DOHH2 (cell line): ENCODE results near the gene BPIFA3.

Experiments
- H3F3A ChIP-seq: fragments of 200-600 bp; sonication (generic), shearing (Covaris generic); 2 replicates; pipeline ENCODE4 v1.6.0; 2016; ENCODE audit warnings: antibody characterized with exemption, mild to moderate bottlenecking; ENCODE audit not compliant: control insufficient read depth, insufficient read depth
- H3K27ac ChIP-seq: fragments of 200-600 bp; sonication (generic); 2 replicates; pipeline ENCODE4 v1.5.1; 2014; ENCODE audit warnings: low read depth, mild to moderate bottlenecking, low read length, moderate library complexity
- H3K27me3 ChIP-seq: fragments of 200-600 bp; sonication (generic); 2 replicates; pipeline ENCODE4 v1.6.1; 2014; ENCODE audit warnings: mild to moderate bottlenecking, low read length, mixed read lengths; ENCODE audit not compliant: control insufficient read depth
- H3K36me3 ChIP-seq: fragments of 200-600 bp; sonication (generic); 2 replicates; pipeline ENCODE4 v1.6.1; 2014; ENCODE audit warnings: mild to moderate bottlenecking, low read length, moderate library complexity, mixed read lengths; ENCODE audit not compliant: control insufficient read depth
- H3K4me1 ChIP-seq: fragments of 200-600 bp; sonication (generic); 2 replicates; pipeline ENCODE4 v1.6.1; 2014; ENCODE audit warnings: mild to moderate bottlenecking, low read length, mixed read lengths; ENCODE audit not compliant: control insufficient read depth
- H3K4me2 ChIP-seq: fragments of 200-600 bp; sonication (generic); 2 replicates; pipeline ENCODE4 v1.6.0; 2014; ENCODE audit warnings: mild to moderate bottlenecking, low read length, moderate library complexity
- H3K4me3 ChIP-seq: fragments of 200-600 bp; sonication (generic); 2 replicates; pipeline ENCODE4 v1.5.1; 2014; ENCODE audit warnings: mild to moderate bottlenecking, low read length, mixed read lengths
- H3K79me2 ChIP-seq: fragments of 200-600 bp; sonication (generic); 2 replicates; pipeline ENCODE4 v1.6.1; 2014; ENCODE audit warnings: mild to moderate bottlenecking, low read length, mixed read lengths; ENCODE audit not compliant: control insufficient read depth
- H3K9me2 ChIP-seq: fragments of 200-600 bp; sonication (generic); replicated peaks from 2 replicates; pipeline ENCODE4 v1.6.1; 2014; ENCODE audit warnings: mild to moderate bottlenecking, low read length, mixed read lengths; ENCODE audit not compliant: control insufficient read depth
- H3K9me3 ChIP-seq: fragments of 200-600 bp; sonication (generic); 2 replicates; pipeline ENCODE4 v1.6.1; 2014; ENCODE audit warnings: antibody characterized with exemption, low read length, mixed read lengths; ENCODE audit not compliant: control insufficient read depth, insufficient read depth
- H4K20me1 ChIP-seq: fragments of 200-600 bp; sonication (generic); 2 replicates; pipeline ENCODE4 v1.6.0; 2014; ENCODE audit warnings: low read depth, mild to moderate bottlenecking, antibody characterized with exemption, low read length, moderate library complexity; ENCODE audit not compliant: control insufficient read depth, insufficient read depth
- CTCF ChIP-seq: fragments of 200-600 bp; sonication (generic); IDR thresholded peaks from one replicate; pipeline ENCODE4 v1.5.1; 2014; ENCODE audit warnings: antibody characterized with exemption, mild to moderate bottlenecking, low read depth, low read length; ENCODE audit not compliant: poor library complexity, severe bottlenecking
- EZH2phosphoT487 ChIP-seq: fragments of 200-600 bp; sonication (generic); IDR thresholded peaks from 2 replicates; pipeline ENCODE4 v1.6.1; 2017; ENCODE audit warnings: borderline replicate concordance, mild to moderate bottlenecking, antibody characterized with exemption, low read length, moderate library complexity, mixed read lengths

The BPIFA3 gene

DNA sequence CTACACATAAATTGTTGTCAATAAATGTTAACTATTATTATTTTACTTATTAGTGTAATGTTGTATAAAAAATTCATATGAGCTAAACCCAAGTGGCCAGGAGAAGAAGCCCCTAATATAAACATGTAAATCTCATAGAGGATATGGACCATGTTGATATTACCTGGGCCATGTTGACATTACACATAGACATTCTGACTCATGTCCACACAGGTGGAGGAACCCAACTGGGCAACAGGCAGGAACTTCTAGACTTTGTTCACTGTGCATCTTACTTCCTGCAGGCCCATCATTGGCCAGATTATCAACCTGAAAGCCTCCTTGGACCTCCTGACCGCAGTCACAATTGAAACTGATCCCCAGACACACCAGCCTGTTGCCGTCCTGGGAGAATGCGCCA lies 42.0 kb upstream of the BPIFA3 start:
- Histone ChIP-seq H3K4me3 (no peak overlapping the region), H3K79me2 (no peaks in the 10 kb centered on the region), H3K36me3 (no peaks in the 10 kb centered on the region), H3F3A (no peaks in the 10 kb centered on the region), H3K9me2 (no peaks in the 10 kb centered on the region), H3K27ac (no peak overlapping the region), H3K4me2 (no peak overlapping the region), H3K9me3 (no peaks in the 10 kb centered on the region), H4K20me1 (no peaks in the 10 kb centered on the region), H3K27me3 (no peaks in the 10 kb centered on the region), H3K4me1 (no peaks in the 10 kb centered on the region)
- no peak for TF ChIP-seq CTCF

DNA sequence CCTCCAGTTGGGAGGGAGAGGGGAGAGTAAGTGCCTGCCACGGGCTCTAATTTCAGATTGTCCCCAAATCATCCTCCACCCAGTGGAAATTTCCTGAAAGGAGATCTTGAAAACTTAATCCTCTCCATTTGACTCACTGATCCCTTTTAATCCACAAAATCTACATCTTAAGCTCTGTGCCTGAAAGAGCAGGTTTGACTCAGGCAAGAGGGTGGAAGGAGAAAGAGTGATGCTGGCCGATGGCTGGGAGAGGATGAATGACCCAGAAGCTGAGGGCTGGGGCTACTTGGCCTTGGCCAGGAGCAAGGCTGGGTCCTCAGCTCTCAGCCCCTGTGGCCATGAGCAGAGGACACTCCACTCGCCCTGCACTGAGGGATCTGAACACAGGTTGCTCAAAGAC lies 41.1 kb upstream of the BPIFA3 start:
- Histone ChIP-seq H3K4me3 (no peak overlapping the region), H3K9me3 (no peaks in the 10 kb centered on the region), H3K4me1 (no peaks in the 10 kb centered on the region), H3K4me2 (no peak overlapping the region), H3K27ac (no peak overlapping the region), H3K9me2 (no peaks in the 10 kb centered on the region), H4K20me1 (no peaks in the 10 kb centered on the region), H3K79me2 (no peaks in the 10 kb centered on the region), H3F3A (no peaks in the 10 kb centered on the region), H3K27me3 (no peaks in the 10 kb centered on the region), H3K36me3 (no peaks in the 10 kb centered on the region)
- TF ChIP-seq EZH2phosphoT487 (no peak), CTCF (no peak)

DNA sequence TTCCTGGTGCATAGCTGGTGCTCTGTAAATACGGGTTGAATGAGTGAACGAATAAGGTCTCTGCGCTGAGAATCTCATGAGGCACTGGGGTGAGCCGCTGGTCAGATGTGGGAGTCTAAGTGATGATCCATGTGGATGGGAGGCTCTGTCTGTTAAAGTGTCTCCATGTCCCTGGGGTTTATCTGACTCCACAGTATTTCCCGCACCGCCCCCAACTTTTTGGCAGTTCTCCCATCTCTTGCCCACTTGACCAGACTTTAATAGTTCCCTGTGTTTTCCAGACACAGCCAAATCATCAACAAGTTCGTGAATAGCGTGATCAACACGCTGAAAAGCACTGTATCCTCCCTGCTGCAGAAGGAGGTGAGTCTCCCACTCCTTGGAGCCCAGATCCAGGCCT lies 39.3 kb upstream of the BPIFA3 start:
- Histone ChIP-seq H4K20me1 (no peaks in the 10 kb centered on the region), H3K27ac (no peak overlapping the region), H3K4me3 (no peak overlapping the region), H3K9me3 (no peaks in the 10 kb centered on the region), H3K27me3 (no peaks in the 10 kb centered on the region), H3K9me2 (no peaks in the 10 kb centered on the region), H3K36me3 (no peaks in the 10 kb centered on the region), H3K4me1 (no peaks in the 10 kb centered on the region), H3K79me2 (no peaks in the 10 kb centered on the region), H3K4me2 (no peak overlapping the region), H3F3A (no peaks in the 10 kb centered on the region)
- TF ChIP-seq EZH2phosphoT487, result no peak
- no peak for TF ChIP-seq CTCF

DNA sequence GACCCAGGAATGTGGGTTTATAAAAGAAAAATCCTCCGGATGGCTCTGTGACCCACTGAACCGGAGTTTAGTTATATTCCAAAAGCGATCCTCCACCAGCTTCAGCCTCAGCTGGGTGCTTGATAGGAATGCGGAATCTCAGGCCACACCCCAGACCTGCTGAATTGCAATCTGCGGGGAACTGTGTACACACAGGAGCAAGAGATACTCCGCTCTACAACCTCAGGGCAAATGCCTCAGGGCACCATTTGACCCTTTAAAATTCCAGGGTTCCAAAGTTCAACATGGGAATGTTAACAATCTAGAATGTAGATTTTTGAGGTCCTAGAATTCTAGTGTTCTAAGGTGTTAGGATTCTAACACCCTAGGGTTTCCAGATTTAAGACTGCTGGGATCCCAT lies 38.4 kb upstream of the BPIFA3 start:
- no peak overlapping the region for H3K27ac ChIP-seq
- no peaks in the 10 kb centered on the region; the same call in 1 of the 2 replicates for H3K9me3 ChIP-seq
- TF ChIP-seq EZH2phosphoT487, result no peak
- TF ChIP-seq CTCF, result no peak

More for the DNA sequence above, 38.4 kb upstream of the BPIFA3 start:
- Histone ChIP-seq H3K36me3 (no peaks in the 10 kb centered on the region), H3K4me1 (no peaks in the 10 kb centered on the region), H3F3A (no peaks in the 10 kb centered on the region), H3K9me2 (no peaks in the 10 kb centered on the region), H4K20me1 (no peaks in the 10 kb centered on the region), H3K27me3 (no peaks in the 10 kb centered on the region), H3K4me3 (no peak overlapping the region), H3K79me2 (no peaks in the 10 kb centered on the region), H3K4me2 (no peak overlapping the region)
